Measurements from ENCODE around the gene CHCHD6.

Gene CHCHD6

DNA sequence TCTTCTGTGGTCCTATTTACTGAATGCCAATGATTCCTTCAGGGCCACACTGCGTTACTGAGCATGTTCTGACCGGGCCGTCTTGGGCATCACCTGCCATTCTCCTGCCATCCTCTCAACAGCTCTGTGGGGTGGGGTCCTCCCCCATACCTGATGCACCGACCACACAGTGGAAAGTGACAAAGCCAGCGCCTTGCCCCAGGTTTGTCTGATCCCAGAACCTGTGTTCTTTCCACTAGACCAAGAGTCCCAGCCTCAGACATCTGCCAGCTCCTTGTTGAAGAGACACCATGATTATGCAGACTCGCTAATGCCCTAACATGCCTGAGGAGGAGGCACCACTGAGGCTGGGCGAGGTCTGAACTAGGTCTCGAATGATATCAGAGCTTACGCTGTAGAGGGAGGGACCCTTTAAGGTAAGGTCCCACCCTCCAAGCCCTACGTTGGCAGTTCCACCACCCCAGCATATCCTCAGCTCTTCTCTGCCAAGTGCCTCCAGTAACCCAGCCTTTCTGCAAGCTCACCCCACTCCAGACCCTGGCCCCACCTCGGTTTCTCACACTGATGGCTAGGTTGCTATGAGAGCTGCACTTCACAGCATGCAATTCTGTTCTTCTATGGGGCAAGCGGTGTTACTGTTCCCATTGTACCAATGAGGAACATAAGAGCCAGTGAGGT, 249.1 kb downstream of the CHCHD6 start:
- Mint-ChIP-seq H3K27ac (no peak overlapping the region), H3K27me3 (no peaks in the 10 kb centered on the region)

DNA sequence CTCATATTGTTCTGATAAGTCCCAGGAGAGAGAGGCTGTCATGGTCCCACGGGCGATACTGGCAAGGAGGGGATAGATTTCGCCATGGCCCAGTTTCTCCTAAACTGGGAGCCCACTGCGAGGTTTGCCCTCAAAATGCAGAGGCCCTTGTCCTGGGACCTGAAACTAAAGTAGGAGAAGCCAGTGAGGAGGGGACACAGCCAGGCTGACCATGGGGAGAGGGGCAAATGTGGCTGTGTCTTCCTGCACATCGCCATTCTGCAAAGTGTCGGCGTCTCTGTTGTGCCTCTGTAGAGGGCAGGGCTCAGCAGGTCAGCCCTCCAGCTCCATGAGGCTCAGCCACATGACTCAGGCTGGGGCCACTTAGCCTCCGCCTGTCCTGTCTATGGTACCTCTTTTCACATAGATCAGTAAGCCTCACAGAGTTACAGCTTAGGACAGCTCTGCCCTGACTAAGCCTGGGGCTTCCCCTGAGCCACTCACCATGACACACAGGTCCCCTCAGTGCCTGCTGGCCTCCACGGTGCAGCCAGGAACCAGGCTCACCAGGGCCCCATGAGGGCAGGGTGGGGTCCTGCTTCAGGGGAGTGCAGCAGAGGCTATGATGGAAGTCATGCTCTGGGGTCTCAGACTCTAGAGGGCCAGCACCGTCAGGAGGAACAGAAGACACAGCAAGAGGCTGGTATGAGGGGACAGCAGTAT, 250.3 kb downstream of the CHCHD6 start:
- no peaks in the 10 kb centered on the region for H3K27me3 Mint-ChIP-seq
- no peak overlapping the region for H3K4me3 Mint-ChIP-seq
- peak overlapping the region; percentile 15 for H3K27ac Mint-ChIP-seq
- no peaks in the 10 kb centered on the region for H3K36me3 Mint-ChIP-seq
- H3K4me1 Mint-ChIP-seq = no peaks in the 10 kb centered on the region
- no peaks in the 10 kb centered on the region for H3K9me3 Mint-ChIP-seq

More for the DNA sequence above, 249.1 kb downstream of the CHCHD6 start:
- no peak overlapping the region for H3K4me3 Mint-ChIP-seq
- H3K36me3 Mint-ChIP-seq = peaks cover 5% of the 10 kb centered on the region
- H3K4me1 Mint-ChIP-seq = no peaks in the 10 kb centered on the region
- no peaks in the 10 kb centered on the region for H3K9me3 Mint-ChIP-seq

DNA sequence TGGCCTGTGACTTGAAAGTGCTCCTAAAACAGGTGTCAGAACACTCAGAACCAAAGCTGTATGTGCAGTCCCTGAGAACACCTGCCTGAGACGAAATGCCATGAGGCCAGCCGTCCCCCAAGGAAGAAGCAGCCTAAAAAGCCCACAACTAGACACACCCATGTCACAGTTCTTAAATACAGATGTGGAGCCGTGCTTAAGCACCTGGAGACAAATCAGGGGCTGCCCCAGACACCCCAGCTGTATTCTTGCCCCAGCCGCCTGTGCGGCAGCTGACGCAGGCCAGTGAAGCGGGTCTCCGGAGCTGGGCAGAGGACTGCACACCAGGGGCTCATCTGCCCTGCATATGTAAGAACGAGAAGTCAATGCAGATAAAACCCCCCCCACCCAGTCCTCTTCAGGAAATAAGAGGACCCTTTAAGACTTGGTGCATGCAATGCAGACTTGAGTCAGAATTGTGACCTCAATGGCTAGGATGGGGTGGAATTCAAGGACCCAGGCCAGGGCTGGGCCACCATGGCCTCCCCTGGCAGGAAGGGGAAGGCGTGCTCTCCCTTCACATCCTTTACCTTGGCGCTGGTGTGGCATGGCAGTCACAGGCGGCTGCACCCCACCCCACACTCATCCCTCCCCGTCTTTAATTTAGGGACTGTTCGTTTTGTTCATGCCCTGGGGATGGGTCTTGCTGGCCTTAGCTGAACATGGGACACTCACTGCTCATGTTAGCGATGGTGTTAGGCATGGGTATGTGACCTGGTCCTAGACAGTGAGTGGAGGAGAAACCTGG, 251.2 kb downstream of the CHCHD6 start:
- Mint-ChIP-seq H3K4me1 (no peaks in the 10 kb centered on the region), H3K36me3 (peaks cover under 1% of the 10 kb centered on the region), H3K9me3 (no peaks in the 10 kb centered on the region), H3K4me3 (no peak overlapping the region), H3K27ac (no peak overlapping the region), H3K27me3 (no peaks in the 10 kb centered on the region)

DNA sequence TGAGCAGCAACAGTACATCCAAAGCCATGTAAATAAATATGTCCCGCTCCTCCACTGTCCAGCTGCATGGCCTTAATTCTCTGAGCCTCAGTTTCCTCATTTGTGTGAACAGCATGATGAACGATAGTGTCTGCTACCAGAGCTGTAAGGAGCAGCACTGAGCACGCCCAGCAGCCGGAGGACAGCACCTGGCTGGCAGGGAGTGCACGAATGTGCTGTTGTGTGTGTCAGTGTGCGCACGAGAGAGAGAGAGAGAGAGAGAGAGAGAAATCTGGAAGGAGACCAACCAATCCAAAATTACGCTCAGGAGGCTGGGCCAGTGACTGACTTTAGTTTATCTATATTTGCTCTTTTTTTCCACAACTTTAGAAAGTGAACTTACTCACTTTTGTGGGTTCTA, 252.3 kb downstream of the CHCHD6 start:
- no peaks in the 10 kb centered on the region for H3K9me3 Mint-ChIP-seq
- no peak overlapping the region for H3K27ac Mint-ChIP-seq
- H3K4me3 Mint-ChIP-seq = no peak overlapping the region
- H3K36me3 Mint-ChIP-seq = peaks cover 2% of the 10 kb centered on the region
- H3K27me3 Mint-ChIP-seq = no peaks in the 10 kb centered on the region
- H3K4me1 Mint-ChIP-seq = no peaks in the 10 kb centered on the region

DNA sequence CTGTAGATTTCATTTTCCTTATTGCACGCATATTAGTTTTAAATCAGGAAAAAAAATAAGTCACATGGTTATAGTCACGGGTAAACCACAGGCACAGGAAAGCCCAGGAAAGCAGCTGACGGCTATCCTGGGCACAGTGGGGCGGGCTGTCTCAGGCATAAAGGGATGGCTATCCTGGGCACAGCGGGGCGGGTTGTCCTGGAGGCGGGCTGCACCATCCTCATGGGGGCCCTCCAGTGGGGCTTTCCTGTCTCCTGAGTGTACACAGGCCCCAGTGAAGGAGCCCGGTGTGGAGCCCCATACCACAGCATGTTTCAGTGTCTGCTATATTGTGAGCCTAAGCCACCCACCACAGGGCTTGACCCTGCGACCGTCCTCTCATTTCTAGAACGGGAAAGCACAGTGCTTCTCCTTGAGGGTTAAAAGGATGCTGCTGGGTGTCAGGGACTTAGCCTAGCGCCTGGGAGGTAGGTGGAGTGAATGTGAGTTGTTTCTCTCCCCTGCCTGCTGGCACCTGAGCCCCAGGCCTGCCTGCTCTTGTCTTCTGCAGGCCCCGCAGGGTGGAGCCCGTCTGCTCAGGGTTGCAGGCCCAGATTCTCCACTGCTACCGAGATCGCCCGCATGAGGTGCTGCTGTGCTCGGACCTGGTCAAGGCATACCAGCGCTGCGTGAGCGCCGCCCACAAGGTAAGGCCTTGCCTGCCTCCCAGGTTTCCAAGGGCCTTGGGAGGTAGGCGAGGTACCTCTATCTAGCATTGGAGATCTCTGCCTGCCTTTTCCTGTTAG, 253.0 kb downstream of the CHCHD6 start:
- H3K4me1 Mint-ChIP-seq = no peaks in the 10 kb centered on the region
- H3K4me3 Mint-ChIP-seq = no peak overlapping the region
- H3K27me3 Mint-ChIP-seq = no peaks in the 10 kb centered on the region
- no peak overlapping the region for H3K27ac Mint-ChIP-seq
- no peaks in the 10 kb centered on the region for H3K9me3 Mint-ChIP-seq
- H3K36me3 Mint-ChIP-seq = peaks cover 2% of the 10 kb centered on the region

DNA sequence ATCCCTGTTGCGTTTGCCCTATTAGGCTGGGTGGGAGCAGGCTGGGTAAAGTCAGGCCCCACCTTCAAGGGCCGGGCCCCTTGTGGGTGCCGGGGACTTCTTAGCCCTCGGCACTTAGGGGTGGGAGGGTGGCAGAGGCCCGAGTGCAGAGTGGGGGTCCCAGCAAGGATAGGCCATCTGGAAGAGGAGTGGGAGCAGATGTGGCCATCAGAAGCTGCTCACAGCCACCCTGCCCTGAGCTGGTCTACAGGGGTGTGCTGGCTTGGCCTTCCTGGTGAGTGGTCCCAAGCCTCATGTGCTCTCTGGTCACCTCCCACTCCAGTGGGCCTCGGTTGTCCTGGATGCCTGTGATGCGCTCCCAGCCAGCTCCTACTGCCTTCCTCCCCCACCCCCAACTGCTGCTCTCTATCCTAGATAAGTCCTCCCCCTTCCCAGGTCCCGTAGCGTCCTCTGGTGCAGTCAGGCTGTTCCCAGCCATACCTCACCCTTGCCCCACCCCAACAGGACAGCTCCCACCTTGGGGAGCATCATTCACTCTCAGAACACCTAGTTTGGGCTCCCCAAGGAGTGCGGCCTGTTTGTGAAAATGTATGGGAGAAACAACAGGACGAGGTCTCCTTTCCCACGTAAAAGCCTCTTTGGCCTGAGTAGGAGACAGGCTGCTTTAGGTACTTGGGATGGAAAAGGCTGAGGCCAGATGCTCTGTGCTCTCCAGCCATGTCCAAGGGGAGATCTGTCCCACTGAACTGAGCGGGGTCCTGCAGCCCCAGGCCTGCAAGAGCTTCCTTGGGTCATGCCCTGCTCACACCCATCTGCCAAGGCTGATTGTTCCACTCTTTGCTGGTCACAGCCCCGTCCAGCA, 254.0 kb downstream of the CHCHD6 start:
- Mint-ChIP-seq H3K4me3 (no peak overlapping the region), H3K36me3 (peaks cover 2% of the 10 kb centered on the region), H3K27ac (no peak overlapping the region), H3K27me3 (no peaks in the 10 kb centered on the region), H3K9me3 (no peaks in the 10 kb centered on the region), H3K4me1 (no peaks in the 10 kb centered on the region)

DNA sequence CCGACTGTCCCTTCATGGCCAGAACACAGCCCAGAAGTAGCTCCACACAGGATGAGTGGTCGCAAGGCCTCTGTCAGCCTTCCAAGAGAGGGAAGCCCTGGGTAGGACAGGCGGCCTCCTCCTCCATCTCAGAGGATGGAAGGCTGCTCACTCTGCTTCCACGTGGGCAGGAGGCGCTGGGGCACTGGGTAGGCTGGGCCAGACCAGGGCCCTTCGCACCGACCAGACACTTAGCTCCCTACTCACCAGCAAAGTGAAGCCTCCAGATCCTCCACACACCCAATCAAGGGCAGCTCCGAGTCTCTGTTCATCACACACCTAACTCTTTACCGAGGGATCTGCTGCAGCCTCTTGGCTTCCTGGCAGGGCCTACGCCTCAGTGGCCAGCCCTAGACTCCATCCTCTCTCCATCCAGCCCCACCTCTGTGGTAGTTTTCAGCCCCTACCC, 254.6 kb downstream of the CHCHD6 start:
- Mint-ChIP-seq H3K27me3 (no peaks in the 10 kb centered on the region), H3K4me3 (no peak overlapping the region), H3K9me3 (no peaks in the 10 kb centered on the region), H3K4me1 (no peaks in the 10 kb centered on the region), H3K27ac (no peak overlapping the region), H3K36me3 (peaks cover 2% of the 10 kb centered on the region)

DNA sequence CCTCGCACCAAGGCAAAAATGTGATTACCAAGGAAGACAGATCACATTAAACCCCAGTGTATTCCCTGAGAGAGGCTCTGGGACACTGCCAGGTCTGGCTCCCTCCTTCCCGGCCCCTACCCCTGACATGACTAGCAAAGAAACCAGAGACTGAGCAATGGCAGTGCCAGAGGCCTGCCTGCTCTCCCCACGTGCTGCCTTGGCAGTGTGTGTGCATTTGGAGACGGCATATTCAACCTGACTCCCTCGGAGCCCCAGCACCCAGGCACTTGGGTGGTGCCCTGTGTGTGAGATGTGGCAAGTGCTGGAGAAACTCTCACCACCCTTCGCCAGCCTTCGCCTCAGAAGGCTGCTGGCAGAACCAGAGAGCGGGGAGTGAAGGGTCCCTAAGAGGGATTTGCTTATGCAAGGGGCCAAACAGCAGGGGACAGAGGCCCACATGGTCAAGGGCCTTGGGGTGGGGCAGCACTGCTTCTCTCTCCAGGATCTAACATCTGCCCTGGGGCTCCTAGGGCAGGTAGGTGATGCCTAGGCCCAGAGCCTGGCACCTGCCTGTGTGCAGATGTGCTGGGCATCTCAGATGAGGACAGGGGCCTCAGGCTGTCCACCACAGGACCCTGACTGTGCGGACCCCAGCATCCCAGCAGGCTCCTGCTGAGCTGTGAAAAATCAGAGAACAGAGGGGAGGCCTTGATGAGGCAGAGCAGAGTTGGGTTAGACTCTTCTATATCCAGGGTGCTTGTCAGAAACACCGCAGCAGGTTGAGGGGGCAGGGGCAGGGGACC, 255.3 kb downstream of the CHCHD6 start:
- H3K27ac Mint-ChIP-seq = no peak overlapping the region
- no peaks in the 10 kb centered on the region for H3K9me3 Mint-ChIP-seq
- no peaks in the 10 kb centered on the region for H3K27me3 Mint-ChIP-seq
- H3K4me1 Mint-ChIP-seq = no peaks in the 10 kb centered on the region
- no peak overlapping the region for H3K4me3 Mint-ChIP-seq
- H3K36me3 Mint-ChIP-seq = peaks cover 2% of the 10 kb centered on the region

DNA sequence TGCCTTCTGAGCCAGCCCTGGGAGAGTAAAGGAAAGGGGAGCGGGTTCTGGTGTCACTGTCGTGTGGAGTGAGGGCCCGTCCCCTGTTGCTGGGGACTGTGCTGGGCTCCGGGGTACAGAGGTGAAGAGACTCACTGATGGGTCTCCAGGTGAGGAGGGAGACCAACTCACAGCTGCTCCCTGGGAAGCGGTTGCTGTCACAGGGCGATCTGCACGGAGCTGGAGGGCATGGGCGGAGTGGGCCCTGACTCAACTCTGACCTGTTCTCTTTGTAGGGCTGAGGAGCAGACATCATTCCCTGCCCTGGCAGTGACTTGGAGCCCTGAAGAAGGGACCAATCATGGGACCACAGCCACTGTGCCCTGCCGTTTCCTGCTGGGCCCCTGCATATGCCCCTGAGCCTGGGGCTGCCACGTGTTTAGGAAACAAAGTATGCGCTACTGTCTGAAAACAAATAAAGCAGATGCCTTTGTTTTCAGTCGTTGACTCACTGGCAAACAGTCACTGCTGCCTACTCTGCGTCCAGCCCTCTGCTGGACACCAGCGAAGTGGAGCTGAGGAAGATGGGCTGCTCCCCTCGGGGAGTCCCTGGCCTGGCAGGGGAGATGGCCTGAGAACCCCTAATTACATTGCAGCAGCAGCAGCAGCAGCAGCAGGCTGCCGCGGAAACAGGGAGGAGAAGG, 256.0 kb downstream of the CHCHD6 start:
- H3K36me3 Mint-ChIP-seq = peaks cover 2% of the 10 kb centered on the region
- no peak overlapping the region for H3K4me3 Mint-ChIP-seq
- H3K4me1 Mint-ChIP-seq = no peaks in the 10 kb centered on the region
- H3K27me3 Mint-ChIP-seq = no peaks in the 10 kb centered on the region
- no peaks in the 10 kb centered on the region for H3K9me3 Mint-ChIP-seq
- no peak overlapping the region for H3K27ac Mint-ChIP-seq

DNA sequence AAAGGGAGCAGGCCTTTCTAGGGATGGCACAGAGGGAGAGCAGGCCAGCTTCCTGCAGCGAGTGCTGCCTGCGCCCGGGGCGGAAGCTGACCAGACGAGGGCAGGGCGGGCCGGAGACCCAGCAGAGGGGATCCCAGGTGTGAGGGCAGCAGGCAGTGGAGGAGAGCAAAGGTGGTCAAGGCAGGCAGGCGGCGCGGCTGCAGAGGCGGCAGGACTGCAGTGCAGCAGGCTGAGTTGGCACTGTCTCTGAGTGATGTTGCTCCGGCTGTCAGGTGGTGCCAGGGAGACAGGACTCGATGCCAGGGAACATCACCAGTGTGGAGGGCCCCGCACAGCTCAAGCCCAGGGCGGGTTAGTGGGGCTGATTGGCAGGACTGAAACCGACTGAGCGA, 256.6 kb downstream of the CHCHD6 start:
- Mint-ChIP-seq H3K4me1 (no peaks in the 10 kb centered on the region), H3K27ac (no peak overlapping the region), H3K36me3 (peaks cover 2% of the 10 kb centered on the region), H3K9me3 (no peaks in the 10 kb centered on the region), H3K27me3 (no peaks in the 10 kb centered on the region), H3K4me3 (no peak overlapping the region)

DNA sequence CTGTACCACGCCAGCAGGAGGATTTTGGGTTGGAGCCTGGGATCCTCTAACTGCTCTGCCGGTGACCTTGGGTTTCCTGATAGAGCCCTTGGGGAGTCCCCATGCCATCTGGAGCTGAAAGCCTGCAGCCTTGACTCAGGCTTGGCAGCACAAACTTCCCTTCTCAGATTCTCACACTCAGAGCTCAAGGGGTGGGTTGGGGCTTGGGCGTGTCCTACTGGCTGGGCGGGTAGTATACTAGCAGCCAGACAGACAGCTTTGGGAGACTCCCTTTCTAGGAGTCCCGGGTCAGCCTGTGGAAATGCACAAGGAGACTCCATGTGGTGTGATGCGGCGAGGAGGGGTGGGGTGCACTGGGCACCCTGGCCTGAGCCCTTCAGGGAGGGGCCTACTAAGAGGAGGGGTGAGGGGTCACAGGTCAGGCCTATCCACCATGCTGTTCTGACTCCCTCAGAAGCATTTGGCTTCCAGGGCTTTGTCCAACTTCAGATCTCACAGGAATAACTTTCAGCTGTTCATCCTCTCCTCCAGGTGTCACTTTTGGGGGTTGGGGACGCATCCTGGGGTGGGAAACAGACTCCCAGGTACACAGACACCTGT, 257.3 kb downstream of the CHCHD6 start:
- no peaks in the 10 kb centered on the region for H3K4me1 Mint-ChIP-seq
- no peaks in the 10 kb centered on the region for H3K27me3 Mint-ChIP-seq
- peaks cover 2% of the 10 kb centered on the region for H3K36me3 Mint-ChIP-seq
- no peak overlapping the region for H3K4me3 Mint-ChIP-seq
- no peaks in the 10 kb centered on the region for H3K9me3 Mint-ChIP-seq
- no peak overlapping the region for H3K27ac Mint-ChIP-seq

DNA sequence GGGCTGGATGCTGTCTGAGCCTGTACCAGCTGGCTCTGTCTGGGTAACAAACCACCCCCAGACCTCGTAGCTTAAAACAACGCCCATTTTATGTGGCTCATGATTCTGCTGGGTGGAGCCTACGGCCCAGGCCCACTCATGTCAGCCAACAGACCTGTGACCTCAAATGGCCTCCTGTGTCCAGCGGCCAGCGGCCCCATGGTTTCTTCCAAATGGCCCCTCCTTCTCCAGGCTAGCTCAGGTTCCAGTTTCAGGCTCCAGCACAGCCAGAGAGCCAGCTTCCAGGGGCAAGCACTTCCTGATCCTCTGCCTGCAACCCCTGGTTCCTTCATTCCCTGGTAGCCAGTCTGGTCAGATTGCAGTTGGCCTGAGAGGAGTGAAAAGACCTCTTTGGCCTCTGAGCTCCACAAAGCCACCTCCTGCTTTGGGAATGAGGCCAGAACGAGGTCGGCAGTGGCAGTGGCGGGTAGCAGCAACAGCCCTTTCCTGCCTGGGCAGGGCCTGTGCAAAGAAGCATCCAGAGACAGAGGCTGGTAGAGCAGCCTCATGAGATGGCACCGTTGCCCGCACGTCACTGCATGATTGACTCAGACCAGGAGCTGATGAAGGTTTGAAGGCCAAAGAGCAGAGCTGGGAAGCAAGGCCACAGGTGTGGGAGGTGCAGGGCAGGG, 257.9 kb downstream of the CHCHD6 start:
- Mint-ChIP-seq H3K9me3 (no peaks in the 10 kb centered on the region), H3K27me3 (no peaks in the 10 kb centered on the region), H3K27ac (no peak overlapping the region), H3K4me3 (no peak overlapping the region), H3K4me1 (no peaks in the 10 kb centered on the region), H3K36me3 (peaks cover 2% of the 10 kb centered on the region)

DNA sequence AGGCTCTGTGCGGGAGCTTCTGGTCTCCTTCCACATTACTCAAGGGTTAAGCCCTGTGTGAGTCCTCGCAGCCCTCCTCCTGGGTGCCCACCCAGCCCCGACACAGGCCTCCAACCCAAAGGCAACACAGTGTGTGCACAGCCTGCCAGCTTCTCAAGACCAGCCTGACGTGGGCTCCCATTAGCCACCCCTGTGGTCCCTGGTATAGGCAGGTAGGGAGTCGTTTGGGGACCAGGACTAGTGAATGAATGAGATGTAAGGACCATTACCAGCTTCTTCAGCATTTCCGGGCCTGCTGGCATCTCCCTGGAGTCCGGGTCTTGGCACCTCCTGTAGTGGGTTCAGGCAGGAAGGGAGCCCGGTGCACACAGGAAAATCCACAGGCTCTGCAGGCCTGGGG, 258.7 kb downstream of the CHCHD6 start:
- no peaks in the 10 kb centered on the region for H3K4me1 Mint-ChIP-seq
- H3K36me3 Mint-ChIP-seq = peaks cover 2% of the 10 kb centered on the region
- H3K27ac Mint-ChIP-seq = no peak overlapping the region
- H3K27me3 Mint-ChIP-seq = no peaks in the 10 kb centered on the region
- H3K4me3 Mint-ChIP-seq = no peak overlapping the region
- no peaks in the 10 kb centered on the region for H3K9me3 Mint-ChIP-seq

Measured in activated naive CD4-positive, alpha-beta T cell treated with anti-CD3 and anti-CD28 coated beads, Interleukin-2, amount 50 U/mL, for 24 hours (primary cell).